Transverse colon (tissue), 4 donors: Measurements from ENCODE around the gene TGM1. TPM values are rescaled to one million over a fixed set of nuclear protein-coding genes. Genes with fewer than 3 reads are reported as not detected.
"Not testable (repeated sequence)": the region's sequence is repeated elsewhere in the genome, so short reads cannot be mapped to it uniquely, and the experiment has no call there.

Source experiments
- DNase-seq: peaks from one replicate; pipeline ENCODE4 v3.0.0-alpha.2; 2019
- H3K27ac ChIP-seq, 4 donors: fragments of 200-600 bp; sonication (generic); 2 replicates each; pipeline ENCODE4 v1.5.1; 2016 to 2018; ENCODE audit warnings: inconsistent platforms in 4 of 4
- H3K27me3 ChIP-seq: fragments of 200-600 bp; sonication (generic); 2 replicates; pipeline ENCODE4 v1.5.1; 2017; ENCODE audit warnings: inconsistent platforms
- H3K36me3 ChIP-seq, 4 donors: fragments of 200-600 bp; sonication (generic); 2 replicates each; pipeline ENCODE4 v1.5.1; 2017 to 2019; ENCODE audit warnings: inconsistent platforms in 4 of 4
- H3K4me1 ChIP-seq, 4 donors: fragments of 200-600 bp; sonication (generic); 2 replicates each; pipeline ENCODE4 v1.5.1; 2017 to 2020; ENCODE audit warnings: inconsistent platforms in 4 of 4
- H3K4me3 ChIP-seq, 4 donors: fragments of 200-600 bp; sonication (generic); 1 replicate in 1 of 4; 2 replicates in 3 of 4; pipeline versions ENCODE4 v1.5.1 to v1.6.1; 2017 to 2019; ENCODE audit warnings: inconsistent platforms in 4 of 4
- H3K9me3 ChIP-seq, 2 donors: fragments of 200-600 bp; sonication (generic); 2 replicates each; pipeline ENCODE4 v1.5.1; 2017 to 2019; ENCODE audit warnings: inconsistent platforms in 2 of 2
- EP300 ChIP-seq: sonication (generic); formaldehyde crosslinking; IDR thresholded peaks from one replicate; pipeline ENCODE4 v1.6.1; 2017; ENCODE audit warnings: antibody characterized with exemption, low read depth
- POLR2A ChIP-seq: fragments of 450-650 bp; IDR thresholded peaks from one replicate; pipeline ENCODE4 v1.6.1; 2016; ENCODE audit warnings: antibody characterized with exemption, mild to moderate bottlenecking, moderate library complexity
- POLR2AphosphoS5 ChIP-seq, 3 donors: sonication (generic); formaldehyde crosslinking; IDR thresholded peaks; one replicate each; pipeline ENCODE4 v1.6.1; 2016; ENCODE audit warnings: antibody characterized with exemption in 3 of 3
- WGBS, 2 donors: methylation state at CpG; one replicate each; pipeline ENCODE4 v1.1.5; 2018; ENCODE audit warnings: low coverage in 1 of 2; 5-methylcytosine and 5-hydroxymethylcytosine counted together
- in situ Hi-C, 4 donors: fragments of 200-750 bp; cut with MboI; loops; one replicate each; pipeline versions ENCODE4 v1.15.0 to v1.15.1; 2017; ENCODE audit warnings: low sequenced_read_pairs in 3 of 4, low pct_ligation_motif_present in 1 of 4, low pct_unique_long_range_greater_than_20kb in 1 of 4
- intact Hi-C: fragments of 100-400 bp; cut with DNase I; formaldehyde crosslinking; loops from one replicate; pipeline ENCODE4 v1.15.1; 2023; ENCODE audit warnings: low total_unique reads
- total RNA-seq, 4 donors: library from RNA; depleted of rRNA; stranded (reverse); fragments of >200 nt; gene quantifications; one replicate each; pipeline ENCODE4 v1.1.0, GENCODE V29; 2016
- TF ChIP-seq, protein P1 (sequence below), 5 experiments: fragments of 200-600 bp in 3 of 5; fragments of 450-650 bp in 2 of 5; sonication (generic) in 3 of 5; IDR thresholded peaks; 1 replicate in 2 of 5; 2 replicates in 3 of 5; pipeline ENCODE4 v1.5.1; 2016 to 2017; ENCODE audit warnings: antibody characterized with exemption in 5 of 5, inconsistent platforms in 3 of 5, mild to moderate bottlenecking in 2 of 5, moderate library complexity in 1 of 5

TGM1 gene
- total RNA-seq, 4 donors from 2014 or later = 1.4 to 96.5 (median 2.2) TPM; not detected in 1

DNA sequence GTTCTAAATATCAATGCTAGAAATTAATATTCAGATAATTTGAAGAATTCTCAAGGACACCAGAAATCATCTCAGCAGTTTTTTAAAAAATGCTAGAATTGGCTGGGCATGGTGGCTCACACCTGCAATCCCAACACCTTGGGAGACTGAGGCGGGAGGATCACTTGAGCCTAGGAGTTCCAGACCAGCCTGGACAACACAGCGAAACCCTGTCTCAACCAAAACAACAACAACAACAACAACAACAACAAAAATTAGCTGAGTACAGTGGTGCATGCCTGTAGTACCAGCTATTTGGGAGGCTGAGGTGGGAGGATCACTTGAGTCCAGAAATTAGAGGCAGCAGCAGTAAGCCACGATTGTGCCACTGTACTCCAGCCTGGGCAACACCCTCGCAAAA lies 43.9 kb downstream of the TGM1 start:
- H3K36me3 ChIP-seq = no peaks in the 10 kb centered on the region
- H3K4me3 ChIP-seq = no peak overlapping the region
- peaks cover 4 to 18% (median 8%) of the 10 kb centered on the region in 4 donors for H3K4me1 ChIP-seq
- H3K27me3 ChIP-seq = no peaks in the 10 kb centered on the region
- no peaks in the 10 kb centered on the region for H3K9me3 ChIP-seq
- in situ Hi-C loops = no loop called here
- DNase-seq = no peak
- WGBS, 2 donors = 84% methylated on average over 4 of the region's 4 CpGs; no CpG with 5 or more reads in 1 of the 2 donors
- no peak overlapping the region for H3K27ac ChIP-seq
- intact Hi-C loops = no loop called here
- TF ChIP-seq EP300 = no peak
- TF ChIP-seq, protein P1, sequence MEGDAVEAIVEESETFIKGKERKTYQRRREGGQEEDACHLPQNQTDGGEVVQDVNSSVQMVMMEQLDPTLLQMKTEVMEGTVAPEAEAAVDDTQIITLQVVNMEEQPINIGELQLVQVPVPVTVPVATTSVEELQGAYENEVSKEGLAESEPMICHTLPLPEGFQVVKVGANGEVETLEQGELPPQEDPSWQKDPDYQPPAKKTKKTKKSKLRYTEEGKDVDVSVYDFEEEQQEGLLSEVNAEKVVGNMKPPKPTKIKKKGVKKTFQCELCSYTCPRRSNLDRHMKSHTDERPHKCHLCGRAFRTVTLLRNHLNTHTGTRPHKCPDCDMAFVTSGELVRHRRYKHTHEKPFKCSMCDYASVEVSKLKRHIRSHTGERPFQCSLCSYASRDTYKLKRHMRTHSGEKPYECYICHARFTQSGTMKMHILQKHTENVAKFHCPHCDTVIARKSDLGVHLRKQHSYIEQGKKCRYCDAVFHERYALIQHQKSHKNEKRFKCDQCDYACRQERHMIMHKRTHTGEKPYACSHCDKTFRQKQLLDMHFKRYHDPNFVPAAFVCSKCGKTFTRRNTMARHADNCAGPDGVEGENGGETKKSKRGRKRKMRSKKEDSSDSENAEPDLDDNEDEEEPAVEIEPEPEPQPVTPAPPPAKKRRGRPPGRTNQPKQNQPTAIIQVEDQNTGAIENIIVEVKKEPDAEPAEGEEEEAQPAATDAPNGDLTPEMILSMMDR (IDR thresholded peaks at IDR 0.05) = no peak
- no peak for TF ChIP-seq POLR2AphosphoS5 (IDR thresholded peaks at IDR 0.05)
- no peak for TF ChIP-seq POLR2A

DNA sequence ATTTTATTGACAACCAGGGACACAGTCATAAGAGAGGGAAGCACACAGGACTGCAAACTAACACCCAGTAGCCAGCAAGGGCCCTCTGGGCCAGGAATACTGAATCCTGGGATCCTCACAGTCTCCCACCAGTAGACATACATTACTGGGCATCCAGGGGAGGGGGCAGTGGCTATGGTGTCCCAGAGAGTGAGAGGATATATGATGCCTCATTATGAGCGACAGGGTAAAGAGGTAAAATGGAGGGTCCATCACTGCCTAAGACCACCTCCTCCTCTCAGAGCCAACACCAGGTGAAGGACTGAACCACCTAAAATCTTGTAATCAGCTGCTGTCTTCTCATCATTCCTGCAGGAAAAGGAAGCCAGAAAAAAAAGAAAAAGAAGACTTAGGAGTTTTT lies 46.1 kb downstream of the TGM1 start:
- in situ Hi-C loops, H3K27ac ChIP-seq, H3K9me3 ChIP-seq, H3K36me3 ChIP-seq, H3K4me3 ChIP-seq, DNase-seq, H3K27me3 ChIP-seq, intact Hi-C loops: not testable (repeated sequence)
- 94% methylated on average over 1 of the region's 1 CpG; no CpG with 5 or more reads in 1 of the 2 donors for WGBS, 2 donors
- peaks cover 15 to 31% (median 18%) of the 10 kb centered on the region in 4 donors for H3K4me1 ChIP-seq

DNA sequence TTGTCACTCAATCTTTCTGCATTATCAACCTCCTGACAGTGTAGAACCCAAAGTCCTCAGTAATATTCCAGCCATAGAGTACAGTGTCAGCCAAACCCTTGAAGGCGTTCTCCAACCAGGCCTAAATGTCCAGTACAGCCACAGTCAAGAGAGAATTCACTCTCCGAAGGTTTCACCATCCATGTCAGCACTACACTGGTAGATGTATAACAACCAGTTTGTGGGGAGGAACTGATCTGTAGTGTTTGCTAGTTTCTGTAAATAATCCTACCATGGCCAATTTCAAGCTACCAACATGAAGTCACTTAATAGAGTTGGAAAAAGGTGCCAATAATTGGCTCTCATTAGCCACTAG lies 46.7 kb downstream of the TGM1 start:
- Histone ChIP-seq H3K4me1 (peaks cover 15 to 33% (median 19%) of the 10 kb centered on the region in 4 donors), H3K4me3 (peak overlapping the region in 1 of 4 donors; percentile 74), H3K36me3 (no peaks in the 10 kb centered on the region), H3K9me3 (no peaks in the 10 kb centered on the region), H3K27ac (peak overlapping the region; percentile 88 to 97 (median 97)), H3K27me3 (no peaks in the 10 kb centered on the region)
- no peak for DNase-seq
- 84 to 86% methylated on average over 2 of the region's 2 CpGs for WGBS, 2 donors
- TF ChIP-seq, protein P1 (IDR thresholded peaks at IDR 0.05) = no peak
- TF ChIP-seq POLR2AphosphoS5 (IDR thresholded peaks at IDR 0.05) = no peak
- no peak for TF ChIP-seq EP300
- TF ChIP-seq POLR2A = no peak
- intact Hi-C loops (no loop called here), in situ Hi-C loops (no loop called here)

DNA sequence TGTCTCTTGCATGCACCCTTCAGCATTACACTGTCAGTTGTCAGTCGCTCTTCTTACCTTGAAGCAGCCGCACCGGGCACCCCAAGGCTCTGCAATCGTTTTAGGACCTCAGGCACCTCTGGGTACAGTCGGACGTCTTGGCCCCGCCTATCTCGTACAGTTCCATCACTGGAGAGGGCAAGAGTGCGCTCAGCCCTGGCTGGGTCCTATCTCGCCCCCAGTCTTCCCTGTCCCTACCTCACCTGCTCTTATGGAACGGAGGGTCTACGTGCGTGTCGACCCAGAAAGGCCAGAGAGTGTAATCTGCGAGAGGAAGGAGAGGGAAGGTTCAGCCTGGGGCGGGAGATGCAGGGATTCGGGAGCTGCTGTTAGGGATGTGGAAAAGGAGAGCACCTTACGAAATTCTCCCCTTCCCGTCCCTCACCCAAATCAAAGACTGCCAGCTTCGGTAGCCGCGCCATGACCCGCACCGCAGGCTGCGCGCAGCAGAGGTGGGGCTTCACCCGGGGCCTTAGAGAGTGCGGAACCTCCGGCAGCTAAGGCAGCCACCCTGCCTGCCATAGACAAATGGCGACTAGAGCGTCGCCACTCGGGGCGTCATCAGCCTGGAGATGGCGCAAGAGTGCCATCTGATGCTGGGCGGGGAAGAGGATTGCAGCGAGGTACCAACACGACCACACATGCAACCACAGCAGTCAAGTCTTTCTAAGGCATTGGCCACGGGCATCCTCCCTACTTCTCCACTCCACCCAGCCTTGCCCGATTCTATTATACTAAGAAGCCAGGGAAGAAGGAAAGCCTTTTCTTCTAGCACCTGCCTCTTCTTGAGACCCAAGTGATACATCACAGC lies 47.3 kb downstream of the TGM1 start, which contains the start of gene MDP1:
Gene MDP1, minus strand, starts transcription at position 572 of the 850 bp plus-strand sequence. Its CDS starts 111 bp downstream, at position 461.
- no peak for TF ChIP-seq EP300
- peak; percentile 87 to 94 (median 91) for TF ChIP-seq POLR2AphosphoS5 (IDR thresholded peaks at IDR 0.05)
- TF ChIP-seq, protein P1 (IDR thresholded peaks at IDR 0.05) = peak; percentile 38 to 57 (median 42)
- peak; percentile 93 for TF ChIP-seq POLR2A
- intact Hi-C loops = no loop called here
- in situ Hi-C loops = no loop called here
- Histone ChIP-seq H3K27ac (peak within 1 kb of the TSS; percentile 88 to 97 (median 97)), H3K4me3 (peak within 1 kb of the TSS; percentile 52 to 74 (median 69)), H3K4me1 (peaks cover 15 to 34% (median 19%) of the 10 kb centered on the region in 4 donors), H3K9me3 (no peaks in the 10 kb centered on the region), H3K36me3 (peaks cover 0 to 3% (median under 1%) of the 10 kb centered on the region in 4 donors), H3K27me3 (no peaks in the 10 kb centered on the region)
- WGBS, 2 donors = 0% methylated on average over 40 of the region's 40 CpGs; no CpG with 5 or more reads in 1 of the 2 donors
- DNase-seq = peak; percentile 90
